IMR-90 (cell line): ENCODE data around the gene ZBTB4. TPM values are rescaled to one million over a fixed set of nuclear protein-coding genes. Genes with fewer than 3 reads are reported as not detected.
A peak's percentile ranks its signal among the peaks of the same experiment; 100 is the strongest.

Experiments
- ATAC-seq: fragments of 200-7000 bp; cut with Tn5 transposase; 2 replicates; pipeline ENCODE4 v1.9.1; 2020; ENCODE audit warnings: low read depth, mild to moderate bottlenecking, moderate library complexity
- BruUV-seq: library from RNA; stranded (reverse); fragments of 400-500 nt; replicated peaks from 2 replicates; lab custom pipeline; 2021; lab: Mats Ljungman, UMichigan
- CTCF ChIA-PET: fragments of 300-600 bp; formaldehyde crosslinking; extraction: SDS; loops from one replicate; lab custom pipeline; 2021; ENCODE audit warnings: antibody characterized with exemption; lab: Yijun Ruan, JAX
- POLR2A ChIA-PET: fragments of 300-600 bp; sonication (Branson Sonifier 250); formaldehyde crosslinking; loops from one replicate; lab custom pipeline; 2022; ENCODE audit warnings: antibody characterized with exemption; ENCODE audit not compliant: unreplicated experiment; lab: Charles Lee
- DNase-seq: peaks from one replicate; pipeline ENCODE4 v3.0.0; 2013
- H2AFZ ChIP-seq: replicated peaks from 2 replicates; pipeline ENCODE3; 2013; ENCODE audit warnings: low read length, mild to moderate bottlenecking; ENCODE audit not compliant: poor library complexity
- H2AK5ac ChIP-seq: 2 replicates; pipeline ENCODE4 v1.6.1; 2013; ENCODE audit warnings: low read depth, low read length, inconsistent platforms
- H2AK9ac ChIP-seq: replicated peaks from 2 replicates; pipeline ENCODE3; 2013; ENCODE audit warnings: mild to moderate bottlenecking, low read depth, low read length, moderate library complexity; ENCODE audit not compliant: poor library complexity
- H2BK120ac ChIP-seq: 2 replicates; pipeline ENCODE4 v1.6.1; 2013; ENCODE audit warnings: low read depth, low read length, inconsistent platforms
- H2BK15ac ChIP-seq: 3 replicates; pipeline ENCODE4 v1.6.1; 2013; ENCODE audit warnings: low read depth, low read length, inconsistent platforms
- H2BK20ac ChIP-seq: 2 replicates; pipeline ENCODE4 v1.6.1; 2013; ENCODE audit warnings: low read depth, mild to moderate bottlenecking, inconsistent platforms, low read length, moderate library complexity
- H2BK5ac ChIP-seq: 2 replicates; pipeline ENCODE4 v1.6.1; 2013; ENCODE audit warnings: mild to moderate bottlenecking, low read depth, low read length, inconsistent platforms; ENCODE audit not compliant: poor library complexity, severe bottlenecking
- H3K14ac ChIP-seq: replicated peaks from 2 replicates; pipeline ENCODE4 v1.6.1; 2013; ENCODE audit warnings: low read depth, low read length, inconsistent platforms
- H3K18ac ChIP-seq: 2 replicates; pipeline ENCODE4 v1.6.1; 2013; ENCODE audit warnings: low read depth, low read length, control low read depth
- H3K23ac ChIP-seq: 2 replicates; pipeline ENCODE4 v1.6.1; 2013; ENCODE audit warnings: low read depth, low read length, inconsistent platforms
- H3K27ac ChIP-seq: 2 replicates; pipeline ENCODE4 v1.5.1; 2013; ENCODE audit warnings: mild to moderate bottlenecking, control low read depth, low read length; ENCODE audit not compliant: insufficient read depth
- H3K27me3 ChIP-seq: 2 replicates; pipeline ENCODE4 v1.6.1; 2013; ENCODE audit warnings: low read length; ENCODE audit not compliant: control insufficient read depth, insufficient read depth
- H3K36me3 ChIP-seq: 2 replicates; pipeline ENCODE4 v1.6.1; 2013; ENCODE audit warnings: low read length, mixed read lengths; ENCODE audit not compliant: control insufficient read depth, insufficient read depth
- H3K4ac ChIP-seq: 2 replicates; pipeline ENCODE4 v1.6.1; 2013; ENCODE audit warnings: low read depth, low read length, inconsistent platforms
- H3K4me1 ChIP-seq: 2 replicates; pipeline ENCODE4 v1.6.1; 2013; ENCODE audit warnings: low read length, mixed read lengths; ENCODE audit not compliant: control insufficient read depth, insufficient read depth
- H3K4me2 ChIP-seq: 2 replicates; pipeline ENCODE4 v1.6.1; 2013; ENCODE audit warnings: low read depth, mild to moderate bottlenecking, control low read depth, low read length, moderate library complexity
- H3K4me3 ChIP-seq: 2 replicates; pipeline ENCODE4 v1.5.1; 2013; ENCODE audit warnings: low read depth, mild to moderate bottlenecking, control low read depth, low read length, moderate library complexity; ENCODE audit not compliant: insufficient read depth
- H3K56ac ChIP-seq: 2 replicates; pipeline ENCODE4 v1.6.1; 2013; ENCODE audit warnings: low read length, inconsistent platforms; ENCODE audit not compliant: insufficient read depth; ENCODE audit errors: extremely low read depth
- H3K79me1 ChIP-seq, 2 experiments: 2 replicates each; pipeline ENCODE4 v1.6.1; 2013; ENCODE audit warnings: low read length in 2 of 2, inconsistent platforms in 1 of 2, low read depth in 1 of 2
- H3K9ac ChIP-seq: 2 replicates; pipeline ENCODE4 v1.6.1; 2013; ENCODE audit warnings: low read depth, low read length, control low read depth
- H3K9me1 ChIP-seq: 2 replicates; pipeline ENCODE4 v1.6.1; 2013; ENCODE audit warnings: low read length, inconsistent platforms; ENCODE audit not compliant: insufficient read depth
- H3K9me3 ChIP-seq: 2 replicates; pipeline ENCODE4 v1.6.1; 2013; ENCODE audit warnings: low read length; ENCODE audit not compliant: control insufficient read depth, insufficient read depth
- H4K20me1 ChIP-seq: 2 replicates; pipeline ENCODE4 v1.6.1; 2013; ENCODE audit warnings: low read length, inconsistent platforms; ENCODE audit not compliant: insufficient read depth
- H4K5ac ChIP-seq: 2 replicates; pipeline ENCODE4 v1.6.1; 2013; ENCODE audit warnings: mild to moderate bottlenecking, low read depth, low read length, control low read depth
- H4K8ac ChIP-seq, 2 experiments: 2 replicates each; pipeline ENCODE4 v1.6.1; 2013; ENCODE audit warnings: low read depth in 2 of 2, low read length in 2 of 2, control low read depth in 1 of 2, inconsistent platforms in 1 of 2
- H4K91ac ChIP-seq: 2 replicates; pipeline ENCODE4 v1.6.1; 2013; ENCODE audit warnings: low read depth, low read length, inconsistent platforms; ENCODE audit not compliant: insufficient read depth
- RAD21 ChIP-seq: IDR thresholded peaks from 2 replicates; pipeline ENCODE4 v1.6.1; 2012; ENCODE audit warnings: low read length, improper control_type of control experiment
- WGBS, 2 experiments: methylation state at CpG; one replicate each; pipeline versions ENCODE4 v1.1.5 to v1.1.7; 2013; ENCODE audit warnings: missing lambda C conversion rate in 2 of 2; ENCODE audit not compliant: insufficient read length in 1 of 2; ENCODE audit errors: extremely low coverage in 2 of 2; 5-methylcytosine and 5-hydroxymethylcytosine counted together
- dilution Hi-C: fragments of 300-500 bp; cut with HindIII; formaldehyde crosslinking; loops from one replicate; pipeline ENCODE4 v1.14.3; 2018; ENCODE audit warnings: low sequenced_read_pairs; ENCODE audit not compliant: unreplicated experiment
- in situ Hi-C: fragments of 300-500 bp; cut with MboI; formaldehyde crosslinking; loops from 3 replicates; pipeline ENCODE4 v1.14.3; 2019; ENCODE audit warnings: low sequenced_read_pairs, inconsistent platforms, mixed read lengths
- intact Hi-C: fragments of 100-400 bp; cut with micrococcal nuclease; formaldehyde crosslinking; loops from 2 replicates; pipeline ENCODE4 v1.10.0; 2022
- polyA plus RNA-seq, 3 experiments: library from polyadenylated mRNA; depleted of rRNA; stranded (reverse); fragments of >200 nt; gene quantifications; 2 replicates each; pipeline ENCODE4 v1.2.3, GENCODE V29; 2012; ENCODE audit warnings: low replicate concordance in 1 of 3
- total RNA-seq: library from RNA; depleted of rRNA; stranded (reverse); fragments of >200 nt; gene quantifications from 2 replicates; pipeline ENCODE4 v1.2.3, GENCODE V29; 2012
- TF ChIP-seq, protein P1 (sequence below): conservative IDR thresholded peaks from 2 replicates; pipeline ENCODE4 v1.5.1; 2012; ENCODE audit warnings: mild to moderate bottlenecking, low read depth, low read length, improper control_type of control experiment

Gene ZBTB4
- total and polyA plus RNA-seq, 2 of the 4 experiments (the other 2 are of a cell fraction) = 6.3 to 20.3 TPM

DNA sequence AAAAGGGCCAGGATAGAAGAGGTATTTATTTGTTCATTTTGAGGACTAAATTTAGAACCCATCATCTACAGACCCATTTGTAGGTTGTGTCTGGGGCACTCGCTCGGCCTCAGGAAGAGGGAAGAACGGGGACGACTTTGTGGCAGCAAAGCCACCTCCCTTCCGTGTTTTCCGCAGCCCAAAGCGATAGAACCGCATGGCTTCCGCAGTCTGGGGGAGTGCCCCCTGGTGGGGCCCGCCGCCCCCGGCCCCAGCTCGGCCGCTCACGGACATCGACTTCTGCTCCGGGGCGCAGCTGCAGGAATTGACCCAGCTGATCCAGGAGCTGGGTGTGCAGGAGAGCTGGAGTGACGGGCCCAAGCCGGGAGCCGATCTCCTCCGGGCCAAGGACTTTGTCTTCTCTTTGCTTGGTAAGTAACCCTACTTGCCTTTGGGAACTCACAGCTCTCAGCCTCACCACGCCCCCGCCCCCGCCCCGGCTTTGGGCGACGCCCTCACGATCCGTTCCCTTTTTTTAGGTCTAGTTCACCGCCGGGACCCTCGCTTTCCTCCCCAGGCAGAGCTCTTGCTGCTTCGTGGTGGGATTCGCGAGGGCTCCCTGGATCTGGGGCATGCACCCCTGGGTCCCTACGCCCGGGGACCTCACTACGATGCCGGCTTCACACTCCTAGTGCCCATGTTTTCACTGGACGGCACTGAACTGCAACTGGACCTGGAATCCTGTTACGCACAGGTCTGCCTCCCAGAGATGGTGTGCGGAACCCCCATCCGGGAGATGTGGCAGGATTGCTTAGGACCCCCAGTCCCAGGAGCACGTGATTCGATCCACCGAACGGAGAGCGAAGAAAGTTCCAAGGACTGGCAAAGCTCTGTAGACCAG lies 43.5 kb downstream of the ZBTB4 start:
- Histone ChIP-seq H3K9ac (peak overlapping the region; percentile 12; the same call in 1 of the 2 replicates), H2BK15ac (no peak overlapping the region), H4K8ac (peak overlapping the region; percentile 42 to 66; a peak in 3 of 4 replicates), H3K9me1 (no peaks in the 10 kb centered on the region), H4K91ac (no peak overlapping the region), H3K4me2 (peak overlapping the region; percentile 68), H2BK120ac (no peak overlapping the region), H2BK5ac (no peak overlapping the region), H3K27ac (no peak overlapping the region), H2AK5ac (peak overlapping the region; percentile 74), H3K4me1 (peaks cover 8% of the 10 kb centered on the region), H4K5ac (peak overlapping the region; percentile 10; the same call in 1 of the 2 replicates), H3K56ac (no peak overlapping the region), H3K36me3 (no peaks in the 10 kb centered on the region), H3K4ac (peak overlapping the region; percentile 10; the same call in 1 of the 2 replicates), H2AFZ (peak overlapping the region; percentile 81), H2BK20ac (no peak overlapping the region), H3K9me3 (no peaks in the 10 kb centered on the region), H3K27me3 (peaks cover 30% of the 10 kb centered on the region), H3K4me3 (peak overlapping the region; percentile 33), H3K79me1 (peaks cover 0 to 2% of the 10 kb centered on the region in 2 experiments; a peak in 1 of 4 replicates), H3K23ac (peak overlapping the region; percentile 54), H4K20me1 (peaks cover 3% of the 10 kb centered on the region; the same call in 1 of the 2 replicates), H3K14ac (no peak overlapping the region), H2AK9ac (peak overlapping the region; percentile 18), H3K18ac (no peak overlapping the region)
- ATAC-seq (no peak), DNase-seq (no peak)
- ChIA-PET POLR2A (no interaction called here), CTCF (interaction anchor here (0.8 to 1.9 kb wide), 7 partner anchors 8 to 126 kb away, joined by 3 to 12 read pairs (median 6); partner anchors contain the start of genes SENP3 and TMEM256)
- intact Hi-C loops = loop anchor here (2.0 to 5.0 kb wide), 2 partner anchors 31 to 84 kb away; partner anchors contain the start of genes KCTD11 and TMEM256
- TF ChIP-seq, protein P1, sequence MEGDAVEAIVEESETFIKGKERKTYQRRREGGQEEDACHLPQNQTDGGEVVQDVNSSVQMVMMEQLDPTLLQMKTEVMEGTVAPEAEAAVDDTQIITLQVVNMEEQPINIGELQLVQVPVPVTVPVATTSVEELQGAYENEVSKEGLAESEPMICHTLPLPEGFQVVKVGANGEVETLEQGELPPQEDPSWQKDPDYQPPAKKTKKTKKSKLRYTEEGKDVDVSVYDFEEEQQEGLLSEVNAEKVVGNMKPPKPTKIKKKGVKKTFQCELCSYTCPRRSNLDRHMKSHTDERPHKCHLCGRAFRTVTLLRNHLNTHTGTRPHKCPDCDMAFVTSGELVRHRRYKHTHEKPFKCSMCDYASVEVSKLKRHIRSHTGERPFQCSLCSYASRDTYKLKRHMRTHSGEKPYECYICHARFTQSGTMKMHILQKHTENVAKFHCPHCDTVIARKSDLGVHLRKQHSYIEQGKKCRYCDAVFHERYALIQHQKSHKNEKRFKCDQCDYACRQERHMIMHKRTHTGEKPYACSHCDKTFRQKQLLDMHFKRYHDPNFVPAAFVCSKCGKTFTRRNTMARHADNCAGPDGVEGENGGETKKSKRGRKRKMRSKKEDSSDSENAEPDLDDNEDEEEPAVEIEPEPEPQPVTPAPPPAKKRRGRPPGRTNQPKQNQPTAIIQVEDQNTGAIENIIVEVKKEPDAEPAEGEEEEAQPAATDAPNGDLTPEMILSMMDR = 0 out of 2 replicates have a peak, but pooled peaks have one; percentile 8
- TF ChIP-seq RAD21 = no peak
- in situ Hi-C loops = no loop called here
- no TSS peak for BruUV-seq
- dilution Hi-C loops = no loop called here
- WGBS, 2 experiments = 12% methylated on average over 37 of the region's 49 CpGs; no CpG with 5 or more reads in 1 of the 2 experiments
